Stomach (tissue), 4 donors: ENCODE measurements around the gene NELFCD.
A peak's percentile ranks its signal among the peaks of the same experiment; 100 is the strongest.

Source experiments
- CTCF ChIP-seq, 7 experiments: fragments of 450-650 bp in 4 of 7; fragments of 200-600 bp in 3 of 7; sonication (generic) in 3 of 7; IDR thresholded peaks; one replicate each; pipeline ENCODE4 v1.5.1; 2016 to 2019; ENCODE audit warnings: antibody characterized with exemption in 7 of 7, control low read depth in 2 of 7, mild to moderate bottlenecking in 1 of 7
- POLR2AphosphoS5 ChIP-seq, 3 donors: sonication (generic); formaldehyde crosslinking; IDR thresholded peaks; one replicate each; pipeline ENCODE4 v1.6.1; 2016; ENCODE audit warnings: antibody characterized with exemption in 3 of 3

GRCh38 chr20:59032023-59032712, 51.1 kb downstream of the NELFCD start, which contains the start of gene ATP5F1E:
- TF ChIP-seq POLR2AphosphoS5 (IDR thresholded peaks at IDR 0.05) = peak; percentile 33 to 96 (median 92)
- TF ChIP-seq CTCF (IDR thresholded peaks at IDR 0.05) = no peak
